ENCODE data around the gene FAM193B. TPM values are rescaled to one million over a fixed set of nuclear protein-coding genes. Genes with fewer than 3 reads are reported as not detected.

Gene FAM193B
- total RNA-seq, 1 experiment from 2014 or later = 58.5 TPM

GRCh38 chr5:177478711-177479646, 75.4 kb downstream of the FAM193B start:
- POLR2A ChIA-PET = no interaction called here

DNA sequence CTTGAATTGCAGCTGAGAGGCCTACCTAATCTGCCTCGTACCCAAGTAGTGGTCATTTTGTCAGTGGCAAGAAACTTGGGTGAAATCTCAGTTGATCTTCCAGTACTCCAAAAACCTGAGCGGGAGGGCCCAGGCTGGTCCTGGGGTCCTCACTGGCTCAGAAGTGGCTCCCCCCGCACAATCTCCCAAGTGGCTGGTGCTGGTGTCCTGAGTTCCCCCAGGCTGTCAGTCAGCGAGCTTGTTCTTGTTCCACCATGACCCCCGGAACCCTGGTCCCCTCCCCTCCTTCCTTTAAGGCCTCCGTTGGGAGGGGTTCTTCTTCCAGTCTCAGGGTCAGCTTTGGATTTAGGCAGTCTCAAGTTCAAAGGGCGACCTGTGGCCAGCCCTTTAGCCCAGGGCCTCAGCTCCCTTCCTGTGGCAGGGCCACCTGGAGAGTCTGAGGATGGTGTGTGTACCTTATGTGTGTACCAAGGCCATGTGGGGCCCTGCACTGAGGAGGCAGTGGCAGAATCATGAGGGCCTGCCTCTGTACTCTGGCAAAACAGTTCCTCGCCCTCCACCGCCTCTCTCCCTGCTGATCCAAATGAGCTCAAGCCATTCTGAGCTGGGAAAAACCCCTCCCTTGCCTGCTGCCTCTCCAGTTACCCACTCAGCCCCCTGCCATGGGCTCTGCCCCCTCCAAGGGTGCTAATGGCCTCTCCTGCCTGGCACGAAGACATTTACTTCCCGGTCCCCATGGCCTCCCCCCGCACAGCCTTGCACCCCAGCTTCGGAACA, 76.5 kb downstream of the FAM193B start:
- BruUV-seq (replicated peaks) = no TSS peak
- in situ Hi-C loops (cut with HindIII; ENCODE audit: low pct_unique_long_range_greater_than_20kb, low sequenced_read_pairs) = no loop called here
- peaks cover 6% of the 10 kb centered on the region for H3K4me1 ChIP-seq (ENCODE audit: control insufficient read depth, insufficient read depth, low read length)
- H3K36me3 ChIP-seq (ENCODE audit: control insufficient read depth, insufficient read depth, low read length) = no peaks in the 10 kb centered on the region
- TF ChIP-seq, protein P1, sequence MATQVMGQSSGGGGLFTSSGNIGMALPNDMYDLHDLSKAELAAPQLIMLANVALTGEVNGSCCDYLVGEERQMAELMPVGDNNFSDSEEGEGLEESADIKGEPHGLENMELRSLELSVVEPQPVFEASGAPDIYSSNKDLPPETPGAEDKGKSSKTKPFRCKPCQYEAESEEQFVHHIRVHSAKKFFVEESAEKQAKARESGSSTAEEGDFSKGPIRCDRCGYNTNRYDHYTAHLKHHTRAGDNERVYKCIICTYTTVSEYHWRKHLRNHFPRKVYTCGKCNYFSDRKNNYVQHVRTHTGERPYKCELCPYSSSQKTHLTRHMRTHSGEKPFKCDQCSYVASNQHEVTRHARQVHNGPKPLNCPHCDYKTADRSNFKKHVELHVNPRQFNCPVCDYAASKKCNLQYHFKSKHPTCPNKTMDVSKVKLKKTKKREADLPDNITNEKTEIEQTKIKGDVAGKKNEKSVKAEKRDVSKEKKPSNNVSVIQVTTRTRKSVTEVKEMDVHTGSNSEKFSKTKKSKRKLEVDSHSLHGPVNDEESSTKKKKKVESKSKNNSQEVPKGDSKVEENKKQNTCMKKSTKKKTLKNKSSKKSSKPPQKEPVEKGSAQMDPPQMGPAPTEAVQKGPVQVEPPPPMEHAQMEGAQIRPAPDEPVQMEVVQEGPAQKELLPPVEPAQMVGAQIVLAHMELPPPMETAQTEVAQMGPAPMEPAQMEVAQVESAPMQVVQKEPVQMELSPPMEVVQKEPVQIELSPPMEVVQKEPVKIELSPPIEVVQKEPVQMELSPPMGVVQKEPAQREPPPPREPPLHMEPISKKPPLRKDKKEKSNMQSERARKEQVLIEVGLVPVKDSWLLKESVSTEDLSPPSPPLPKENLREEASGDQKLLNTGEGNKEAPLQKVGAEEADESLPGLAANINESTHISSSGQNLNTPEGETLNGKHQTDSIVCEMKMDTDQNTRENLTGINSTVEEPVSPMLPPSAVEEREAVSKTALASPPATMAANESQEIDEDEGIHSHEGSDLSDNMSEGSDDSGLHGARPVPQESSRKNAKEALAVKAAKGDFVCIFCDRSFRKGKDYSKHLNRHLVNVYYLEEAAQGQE (IDR thresholded peaks at IDR 0.05; ENCODE audit: insufficient read depth in 1 of 2, low read depth in 2 of 2, low read length in 1 of 2) = no peak
- TF ChIP-seq SIN3A (IDR thresholded peaks at IDR 0.05; ENCODE audit: borderline replicate concordance, insufficient read depth, low read depth, low read length) (no peak), POLR2AphosphoS5 (IDR thresholded peaks at IDR 0.05; ENCODE audit: low read depth, low read length) (no peak), TCF7L2 (IDR thresholded peaks at IDR 0.05; ENCODE audit: low read depth, low read length) (no peak)
- TF ChIP-seq, protein P2, sequence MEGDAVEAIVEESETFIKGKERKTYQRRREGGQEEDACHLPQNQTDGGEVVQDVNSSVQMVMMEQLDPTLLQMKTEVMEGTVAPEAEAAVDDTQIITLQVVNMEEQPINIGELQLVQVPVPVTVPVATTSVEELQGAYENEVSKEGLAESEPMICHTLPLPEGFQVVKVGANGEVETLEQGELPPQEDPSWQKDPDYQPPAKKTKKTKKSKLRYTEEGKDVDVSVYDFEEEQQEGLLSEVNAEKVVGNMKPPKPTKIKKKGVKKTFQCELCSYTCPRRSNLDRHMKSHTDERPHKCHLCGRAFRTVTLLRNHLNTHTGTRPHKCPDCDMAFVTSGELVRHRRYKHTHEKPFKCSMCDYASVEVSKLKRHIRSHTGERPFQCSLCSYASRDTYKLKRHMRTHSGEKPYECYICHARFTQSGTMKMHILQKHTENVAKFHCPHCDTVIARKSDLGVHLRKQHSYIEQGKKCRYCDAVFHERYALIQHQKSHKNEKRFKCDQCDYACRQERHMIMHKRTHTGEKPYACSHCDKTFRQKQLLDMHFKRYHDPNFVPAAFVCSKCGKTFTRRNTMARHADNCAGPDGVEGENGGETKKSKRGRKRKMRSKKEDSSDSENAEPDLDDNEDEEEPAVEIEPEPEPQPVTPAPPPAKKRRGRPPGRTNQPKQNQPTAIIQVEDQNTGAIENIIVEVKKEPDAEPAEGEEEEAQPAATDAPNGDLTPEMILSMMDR (IDR thresholded peaks at IDR 0.05) = no peak
- H3K27ac ChIP-seq (ENCODE audit: low read length) = no peak overlapping the region
- DNase-seq (ENCODE audit: low read depth, low spot score) (no peak), ATAC-seq (no peak)
- no peaks in the 10 kb centered on the region for H3K27me3 ChIP-seq (ENCODE audit: control insufficient read depth, insufficient read depth, low read length)
- ChIA-PET POLR2A (no interaction called here), CTCF (no interaction called here)
- H3K9me3 ChIP-seq (ENCODE audit: control insufficient read depth, insufficient read depth, low read depth, low read length) = no peaks in the 10 kb centered on the region
- intact Hi-C loops (cut with micrococcal nuclease; ENCODE audit: unreplicated experiment) = no loop called here
- H3K4me3 ChIP-seq (ENCODE audit: low read depth in 2 of 2, low read length in 2 of 2) = no peak overlapping the region

More at GRCh38 chr5:177478711-177479646, 75.4 kb downstream of the FAM193B start:
- CTCF ChIA-PET = no interaction called here
- Histone ChIP-seq H3K27me3 (ENCODE audit: control insufficient read depth, insufficient read depth, low read length) (no peaks in the 10 kb centered on the region), H3K9me3 (ENCODE audit: control insufficient read depth, insufficient read depth, low read depth, low read length) (no peaks in the 10 kb centered on the region), H3K4me1 (ENCODE audit: control insufficient read depth, insufficient read depth, low read length) (peaks cover 5% of the 10 kb centered on the region), H3K36me3 (ENCODE audit: control insufficient read depth, insufficient read depth, low read length) (no peaks in the 10 kb centered on the region), H3K4me3 (ENCODE audit: low read depth in 2 of 2, low read length in 2 of 2) (no peak overlapping the region), H3K27ac (ENCODE audit: low read length) (no peak overlapping the region)
- no peak for ATAC-seq
- BruUV-seq (replicated peaks) = no TSS peak
- in situ Hi-C loops (cut with HindIII; ENCODE audit: low pct_unique_long_range_greater_than_20kb, low sequenced_read_pairs) = no loop called here
- DNase-seq (ENCODE audit: low read depth, low spot score) = no peak
- TF ChIP-seq POLR2AphosphoS5 (IDR thresholded peaks at IDR 0.05; ENCODE audit: low read depth, low read length) = no peak
- intact Hi-C loops (cut with micrococcal nuclease; ENCODE audit: unreplicated experiment) = no loop called here

All from Panc1 (cell line).